Measurements from ENCODE around the gene RBM4B. TPM values are rescaled to one million over a fixed set of nuclear protein-coding genes. Genes with fewer than 3 reads are reported as not detected.

The RBM4B gene
- total and polyA plus RNA-seq, 2 of the 4 experiments (the other 2 are of a cell fraction), result 23.1 to 26.7 TPM

DNA sequence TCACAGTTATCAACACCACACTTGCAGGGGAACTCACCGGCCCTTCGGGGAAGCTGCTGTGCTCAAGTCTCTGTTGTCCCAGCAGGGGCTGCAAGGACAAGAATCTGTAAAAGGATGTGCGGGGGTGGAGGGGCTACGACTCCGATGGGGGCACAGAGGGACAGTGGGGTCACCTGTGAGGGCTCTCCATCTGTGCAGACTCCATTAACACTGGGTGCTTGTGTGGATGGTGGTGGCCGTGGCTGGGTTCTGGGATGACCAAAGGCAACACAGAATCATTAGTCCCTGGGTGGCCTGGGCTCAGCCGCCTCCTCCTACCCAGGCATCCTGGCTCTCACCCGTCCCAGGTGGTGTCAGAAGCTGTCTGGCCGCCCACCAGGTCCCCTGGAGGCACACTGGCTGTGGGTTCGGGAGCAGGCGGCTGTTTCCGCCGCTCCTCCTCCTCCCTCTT is 10.2 kb upstream of the RBM4B start:
- H3K27ac ChIP-seq (ENCODE audit: insufficient read depth, low read length), result no peak overlapping the region
- no peak for DNase-seq
- CTCF ChIA-PET, result no interaction called here
- no peak overlapping the region for H2BK20ac ChIP-seq (ENCODE audit: low read depth, low read length)
- H3K9ac ChIP-seq (ENCODE audit: low read depth, low read length), result no peak overlapping the region
- H3K9me1 ChIP-seq (ENCODE audit: insufficient read depth, low read length), result no peaks in the 10 kb centered on the region
- no peaks in the 10 kb centered on the region for H3K4me1 ChIP-seq (ENCODE audit: control insufficient read depth, insufficient read depth, low read length)
- no peak overlapping the region for H3K4me2 ChIP-seq (ENCODE audit: low read depth, low read length)
- 0 out of 2 replicates have a peak, but pooled peaks cover 1% of the 10 kb centered on the region for H3K36me3 ChIP-seq (ENCODE audit: control insufficient read depth, insufficient read depth, low read length)
- H2AK5ac ChIP-seq (ENCODE audit: low read depth, low read length), result no peak overlapping the region
- H3K56ac ChIP-seq (ENCODE audit: extremely low read depth, insufficient read depth, low read length), result no peak overlapping the region
- no peak overlapping the region for H3K4ac ChIP-seq (ENCODE audit: low read depth, low read length)
- no peaks in the 10 kb centered on the region; the same call in 1 of the 2 replicates for H4K20me1 ChIP-seq (ENCODE audit: insufficient read depth, low read length)
- H2BK120ac ChIP-seq (ENCODE audit: low read depth, low read length), result no peak overlapping the region
- BruUV-seq (replicated peaks), result no TSS peak
- no peak for ATAC-seq (ENCODE audit: low read depth)
- H4K8ac ChIP-seq (ENCODE audit: low read depth in 2 of 2, low read length in 2 of 2), result no peak overlapping the region
- POLR2A ChIA-PET (ENCODE audit: unreplicated experiment), result no interaction called here
- intact Hi-C loops (cut with micrococcal nuclease) (no loop called here), in situ Hi-C loops (cut with MboI; ENCODE audit: low sequenced_read_pairs) (loop anchor here (10.0 kb wide), 1 partner anchor 283 kb away; no protein-coding TSS in a partner anchor), dilution Hi-C loops (cut with HindIII; ENCODE audit: low sequenced_read_pairs, unreplicated experiment) (no loop called here)
- no peak overlapping the region for H2AFZ ChIP-seq (replicated peaks; ENCODE audit: low read length, poor library complexity)
- no peak overlapping the region for H2BK5ac ChIP-seq (ENCODE audit: low read depth, low read length, poor library complexity, severe bottlenecking)
- TF ChIP-seq POLR2A (IDR thresholded peaks at IDR 0.05; ENCODE audit: low read depth, low read length) (no peak), MAFK (IDR thresholded peaks at IDR 0.05; ENCODE audit: low read depth, low read length) (no peak), BHLHE40 (IDR thresholded peaks at IDR 0.05; ENCODE audit: low read depth, low read length) (no peak), USF2 (IDR thresholded peaks at IDR 0.05; ENCODE audit: low read depth, low read length) (no peak), CTCF (conservative IDR thresholded peaks at IDR 0.05; ENCODE audit: low read depth, low read length) (no peak), RCOR1 (IDR thresholded peaks at IDR 0.05; ENCODE audit: insufficient replicate concordance, low read length) (no peak), ELK1 (IDR thresholded peaks at IDR 0.05; ENCODE audit: borderline replicate concordance, low read depth, low read length) (no peak), NFE2L2 (IDR thresholded peaks at IDR 0.05; ENCODE audit: low read depth, low read length) (no peak), RFX5 (IDR thresholded peaks at IDR 0.05; ENCODE audit: low read depth, low read length) (no peak), CHD1 (IDR thresholded peaks at IDR 0.05; ENCODE audit: low read depth, low read length) (no peak), MXI1 (IDR thresholded peaks at IDR 0.05; ENCODE audit: borderline replicate concordance, low read depth, low read length) (no peak), RAD21 (IDR thresholded peaks at IDR 0.05; ENCODE audit: low read length) (no peak), MAZ (IDR thresholded peaks at IDR 0.05; ENCODE audit: borderline replicate concordance, low read depth, low read length) (no peak), FOS (IDR thresholded peaks at IDR 0.05; ENCODE audit: low read depth, low read length) (no peak), SMC3 (IDR thresholded peaks at IDR 0.05; ENCODE audit: low read depth, low read length) (no peak), CEBPB (IDR thresholded peaks at IDR 0.05; ENCODE audit: low read depth, low read length) (no peak)
- H3K23ac ChIP-seq (ENCODE audit: low read depth, low read length), result no peak overlapping the region
- H2AK9ac ChIP-seq (replicated peaks; ENCODE audit: low read depth, low read length, poor library complexity), result no peak overlapping the region
- H3K18ac ChIP-seq (ENCODE audit: low read depth, low read length), result no peak overlapping the region
- no peaks in the 10 kb centered on the region; the same call in 1 of the 2 replicates for H3K27me3 ChIP-seq (ENCODE audit: control insufficient read depth, insufficient read depth, low read length)
- H3K9me3 ChIP-seq (ENCODE audit: control insufficient read depth, insufficient read depth, low read length), result no peaks in the 10 kb centered on the region
- H3K4me3 ChIP-seq (ENCODE audit: insufficient read depth, low read depth, low read length), result no peak overlapping the region
- WGBS, 2 experiments (ENCODE audit: extremely low coverage in 2 of 2, insufficient read length in 1 of 2), result no CpG with 5 or more reads among the region's 13 CpGs
- H4K91ac ChIP-seq (ENCODE audit: insufficient read depth, low read depth, low read length), result no peak overlapping the region
- no peaks in the 10 kb centered on the region for H3K79me1 ChIP-seq (ENCODE audit: low read depth in 1 of 2, low read length in 2 of 2)
- H3K14ac ChIP-seq (replicated peaks; ENCODE audit: low read depth, low read length), result no peak overlapping the region
- no peak overlapping the region for H4K5ac ChIP-seq (ENCODE audit: low read depth, low read length)
- H2BK15ac ChIP-seq (ENCODE audit: low read depth, low read length), result no peak overlapping the region
